GM19240 (cell line): Measurements from ENCODE around the gene FOXA2.

Source experiments
- DNase-seq: peaks from one replicate; pipeline ENCODE4 v3.0.0; 2011; ENCODE audit warnings: low spot score; ENCODE audit not compliant: insufficient read length

The FOXA2 gene

DNA sequence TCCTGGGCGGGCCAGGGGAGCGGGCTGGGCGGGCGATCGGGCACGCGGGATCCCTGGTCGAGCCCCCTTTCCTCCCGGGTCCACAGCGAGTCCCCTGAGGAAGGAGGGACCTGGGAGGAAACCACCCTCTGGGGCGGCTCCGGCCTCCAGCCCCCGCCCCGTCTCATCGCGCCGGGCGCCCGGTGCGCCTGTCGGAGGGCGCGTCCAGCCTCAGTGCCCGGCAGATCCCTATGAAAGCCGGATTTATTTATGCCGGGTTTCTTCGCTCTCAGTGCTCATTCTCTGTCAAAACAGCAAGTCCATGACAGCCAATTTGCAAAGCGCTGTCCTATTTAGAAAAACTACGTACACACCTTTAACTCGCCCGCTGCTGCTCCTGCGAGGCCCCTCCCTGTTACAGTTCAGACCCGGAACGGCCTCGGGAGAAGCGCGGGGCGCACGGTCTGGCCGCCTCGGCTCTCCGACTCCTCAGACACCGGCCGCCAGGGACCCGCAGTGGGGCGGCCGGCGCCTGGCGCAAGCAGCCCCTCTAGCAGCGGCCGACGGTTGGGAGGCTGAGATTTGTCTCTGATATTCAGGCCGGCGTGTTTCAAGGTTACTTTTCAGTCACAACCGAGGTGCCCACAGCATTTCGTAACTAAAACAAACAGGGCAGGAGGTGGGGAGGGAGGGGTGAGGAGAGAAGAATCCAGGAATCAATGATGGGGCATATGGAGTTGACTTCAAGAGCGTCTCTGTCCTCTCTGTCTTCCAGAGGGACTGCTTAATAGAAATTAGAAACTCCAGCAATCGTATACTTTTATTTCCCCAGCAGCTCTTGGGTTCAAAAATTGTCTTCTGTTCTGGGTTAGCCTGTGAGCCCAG is 782 bp upstream of the FOXA2 start:
- DNase-seq: no peak

DNA sequence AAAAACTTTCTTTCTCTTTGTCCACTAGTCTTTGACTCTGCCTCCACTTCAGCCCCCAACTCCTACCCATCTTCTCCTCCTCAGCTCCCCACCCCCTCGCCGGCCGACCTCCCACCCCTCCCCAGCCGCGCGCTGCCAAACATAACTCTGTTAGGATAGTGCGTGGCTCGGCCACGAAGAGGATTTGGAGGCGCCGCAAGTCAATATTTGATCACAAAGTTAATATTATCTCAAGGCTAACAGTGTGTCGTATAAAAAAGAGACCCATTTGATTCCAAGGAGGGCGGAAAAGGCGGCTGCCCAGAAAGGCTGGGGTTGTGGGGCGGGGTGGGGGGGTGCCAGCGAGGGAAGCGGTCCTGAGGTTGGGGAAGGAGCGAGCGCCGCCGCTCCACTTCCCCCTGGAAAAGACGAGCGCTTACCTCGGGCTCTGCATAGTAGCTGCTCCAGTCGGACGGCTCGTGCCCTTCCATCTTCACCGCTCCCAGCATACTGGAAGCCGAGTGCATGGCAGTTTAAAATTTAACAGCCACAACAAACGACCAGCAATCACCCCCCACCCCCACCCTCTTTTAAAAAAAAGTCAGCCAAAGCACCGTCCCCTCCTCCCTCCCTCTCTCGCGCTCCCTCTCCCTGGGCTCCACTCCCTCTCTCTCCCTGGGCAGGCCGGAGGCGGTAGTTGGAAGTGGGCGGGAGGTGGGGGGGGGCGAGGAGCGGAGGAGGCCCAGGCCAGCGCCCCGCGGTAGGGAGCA is 425 bp downstream of the FOXA2 start:
- no peak for DNase-seq

DNA sequence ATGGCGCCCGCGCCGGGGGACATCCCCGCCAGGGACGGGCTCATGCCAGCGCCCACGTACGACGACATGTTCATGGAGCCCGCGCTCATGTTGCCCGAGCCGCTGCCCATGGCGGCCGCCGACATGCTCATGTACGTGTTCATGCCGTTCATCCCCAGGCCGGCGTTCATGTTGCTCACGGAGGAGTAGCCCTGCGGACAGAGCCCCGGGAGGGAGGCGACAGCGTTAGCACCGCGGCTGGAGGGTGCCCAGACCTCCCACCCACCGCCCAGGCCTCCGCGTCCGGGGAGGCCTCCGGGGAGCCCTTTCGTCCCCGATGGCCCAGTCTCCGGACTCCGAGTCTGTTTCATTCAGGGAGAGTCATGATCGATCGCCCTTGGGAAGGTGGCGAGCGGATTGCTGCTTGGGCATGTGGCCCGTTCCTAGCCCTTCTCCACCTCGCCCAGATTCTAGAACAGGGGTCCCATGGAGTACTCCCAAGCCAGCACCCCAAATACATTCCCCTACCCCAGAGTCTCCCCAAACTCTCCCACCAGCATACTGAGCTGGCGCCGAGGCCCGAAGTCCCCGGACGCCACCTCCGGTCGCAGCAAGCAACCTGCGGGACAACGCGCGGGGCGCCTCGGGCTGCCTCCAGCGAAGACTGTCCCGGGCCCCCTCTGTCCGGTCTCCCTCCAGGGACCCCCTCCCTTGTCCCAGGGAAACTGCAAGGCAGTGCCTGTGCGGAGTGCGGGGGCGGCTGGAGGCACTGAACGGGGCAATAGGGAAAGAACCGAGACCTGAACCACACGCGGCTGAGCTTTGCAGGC is 1.2 kb downstream of the FOXA2 start:
- DNase-seq: no peak

- DNase-seq: no peak
Observed at GRCh38 chr20:22582386-22582963, 1.9 kb downstream of the FOXA2 start.

DNA sequence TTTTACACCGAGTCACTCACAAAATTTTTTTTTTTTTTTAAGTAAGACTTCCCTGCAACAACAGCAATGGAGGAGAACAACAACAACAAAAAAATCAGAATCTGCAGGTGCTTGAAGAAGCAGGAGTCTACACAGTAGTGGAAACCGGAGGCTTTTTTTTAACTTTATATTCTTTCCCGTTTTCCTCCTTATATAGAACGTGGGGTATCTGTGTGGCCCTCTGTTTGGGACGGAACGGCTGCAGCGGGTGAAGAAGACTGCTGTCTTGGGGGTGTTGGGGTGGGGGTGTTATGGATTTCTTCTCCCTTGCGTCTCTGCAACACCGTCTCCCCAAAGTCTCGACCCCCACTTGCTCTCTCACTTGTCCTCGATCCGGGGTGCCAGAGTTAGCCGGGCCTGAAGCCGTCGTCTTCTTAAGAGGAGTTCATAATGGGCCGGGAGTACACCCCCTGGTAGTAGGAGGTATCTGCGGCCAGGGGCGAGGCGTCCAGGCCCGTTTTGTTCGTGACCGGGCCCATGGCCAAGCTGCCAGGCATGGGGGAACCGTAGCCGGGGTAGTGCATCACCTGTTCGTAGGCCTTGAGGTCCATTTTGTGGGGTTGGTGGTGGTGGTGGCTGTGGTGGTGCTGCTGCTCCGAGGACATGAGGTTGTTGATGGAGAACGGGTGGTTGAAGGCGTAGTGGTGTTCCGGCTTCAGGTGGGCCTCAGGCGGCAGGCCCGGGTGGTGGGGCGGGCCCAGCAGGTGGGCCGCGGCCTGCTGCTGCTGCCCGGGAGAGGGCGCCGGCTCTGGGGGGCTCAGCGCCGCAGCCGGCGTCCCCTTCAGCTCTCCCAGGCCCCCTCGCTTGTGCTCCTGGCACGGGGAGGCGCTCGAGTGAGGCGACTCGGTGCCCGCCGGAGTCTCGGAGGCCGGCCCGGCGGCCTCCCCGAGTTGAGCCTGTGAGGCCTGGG is 2.7 kb downstream of the FOXA2 start:
- DNase-seq: no peak

GRCh38 chr20:22579711-22580697 is 4.4 kb downstream of the FOXA2 start:
- DNase-seq: no peak

- no peak for DNase-seq
Observed at GRCh38 chr20:22579119-22579427, 5.3 kb downstream of the FOXA2 start.

DNA sequence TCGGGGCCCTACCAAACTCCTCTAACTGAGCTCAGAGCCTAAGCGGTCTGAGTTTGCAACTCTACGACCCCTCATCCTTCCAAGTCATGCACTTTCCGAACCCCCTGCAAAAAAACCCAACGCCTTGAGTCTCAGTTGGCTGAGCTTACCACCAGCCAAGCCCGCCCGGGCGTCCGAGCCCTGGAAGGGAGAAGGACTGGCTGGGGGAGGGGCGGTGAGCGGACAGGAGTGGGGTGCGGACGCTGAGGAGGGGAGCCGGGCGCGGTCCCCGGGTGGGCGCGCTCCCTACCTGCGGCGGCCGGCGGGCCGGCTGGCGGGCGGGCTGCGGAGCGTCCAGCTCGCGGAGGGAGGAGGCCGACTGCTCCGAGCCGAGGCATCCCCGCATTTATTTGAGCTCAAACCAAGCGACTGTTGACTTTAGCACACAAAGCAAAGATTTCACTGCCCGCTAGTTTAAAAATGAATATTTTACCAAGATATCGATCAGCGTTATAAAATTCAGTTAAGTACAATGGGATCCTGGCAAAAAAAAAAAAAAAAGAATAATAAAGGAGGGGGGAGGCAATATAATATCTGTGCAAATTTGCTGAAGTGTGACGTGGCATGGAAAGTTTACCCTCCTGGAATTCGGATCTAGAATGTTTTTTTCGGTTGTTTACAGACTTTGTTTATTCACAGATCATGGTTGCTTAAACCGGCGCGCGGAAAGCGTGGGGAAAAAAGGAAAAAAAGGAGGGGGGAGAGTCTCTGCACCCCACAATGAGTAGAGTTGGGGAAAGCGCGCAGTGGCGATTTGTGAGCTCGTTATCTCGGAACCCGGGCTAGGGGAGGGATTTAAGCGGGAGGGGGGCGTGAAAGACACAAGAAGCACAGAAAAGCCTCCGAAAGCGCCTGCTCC is 5.9 kb downstream of the FOXA2 start:
- no peak for DNase-seq

DNA sequence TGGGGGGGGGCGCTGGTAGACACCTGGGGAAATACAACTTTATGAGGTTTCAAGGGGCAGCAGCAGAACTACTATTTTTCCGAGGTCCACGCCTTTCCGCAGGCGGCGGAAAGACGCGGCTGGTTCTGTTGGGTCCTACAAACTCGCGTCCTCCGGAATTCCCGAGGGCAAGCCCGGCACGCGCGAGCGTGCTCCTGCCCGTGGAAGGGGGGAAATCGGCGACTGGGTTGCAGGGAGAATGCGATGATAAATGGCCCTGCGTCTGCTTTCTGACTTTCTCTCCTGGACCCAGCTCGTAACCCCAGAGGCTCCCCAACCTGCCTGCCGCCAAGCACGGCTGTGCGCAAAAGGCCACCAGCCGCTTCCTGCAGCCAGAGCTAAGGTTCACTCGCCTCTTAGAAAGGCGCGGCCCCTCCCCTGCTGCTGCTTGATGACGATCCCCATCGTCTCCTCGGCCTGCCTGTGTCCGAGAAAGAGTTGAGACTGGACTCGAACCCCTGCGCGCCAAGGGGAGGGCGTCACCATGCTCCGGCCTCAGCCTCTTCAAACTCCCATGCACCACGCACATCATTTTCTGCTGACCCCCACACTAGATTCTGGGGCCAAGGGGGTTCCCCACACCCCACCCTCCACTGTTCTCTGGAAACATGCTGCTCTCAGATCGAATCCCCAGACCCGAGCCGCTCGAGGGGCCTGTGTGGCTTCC is 6.7 kb downstream of the FOXA2 start:
- no peak for DNase-seq

GRCh38 chr20:22576733-22577514 is 7.4 kb downstream of the FOXA2 start:
- DNase-seq: no peak

DNA sequence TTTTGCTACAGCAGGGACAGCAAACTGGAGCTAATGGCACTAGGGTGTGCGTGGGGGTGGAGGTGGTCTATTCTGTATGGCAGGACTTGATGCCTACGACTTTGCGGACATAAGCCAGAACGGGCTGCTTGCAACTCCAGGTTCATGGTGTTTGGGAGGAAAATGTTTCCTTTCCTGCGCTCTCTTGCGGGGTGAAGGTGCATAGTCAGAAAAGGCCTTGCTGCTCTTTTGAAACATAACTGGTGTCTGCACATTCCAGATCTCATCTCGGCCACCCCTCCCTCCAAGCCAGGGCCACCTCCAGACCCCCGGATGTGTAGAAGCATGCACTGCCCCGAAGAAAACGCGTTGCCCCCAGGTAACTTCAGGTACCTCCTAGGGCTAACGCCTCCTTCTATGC is 8.1 kb downstream of the FOXA2 start:
- DNase-seq: no peak

DNA sequence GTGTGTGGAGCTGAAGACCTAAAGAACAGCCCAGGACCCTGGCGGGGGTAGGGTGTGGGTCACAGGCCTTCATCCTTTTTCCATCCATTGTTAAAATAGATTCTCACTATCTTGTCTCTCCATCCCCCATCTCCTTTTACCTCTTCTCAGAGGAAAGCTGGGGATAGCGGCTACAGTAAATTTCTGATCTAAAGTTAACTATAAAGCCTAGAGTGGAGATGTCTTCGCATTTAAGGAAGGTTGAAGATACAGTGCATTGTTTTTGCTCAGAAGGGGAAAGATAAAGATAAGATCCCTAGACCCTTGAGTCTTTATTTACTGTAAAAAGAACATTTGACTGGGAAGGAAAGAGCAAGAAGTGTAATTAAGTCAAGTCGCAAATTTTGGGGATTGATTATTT is 8.6 kb downstream of the FOXA2 start:
- no peak for DNase-seq

DNA sequence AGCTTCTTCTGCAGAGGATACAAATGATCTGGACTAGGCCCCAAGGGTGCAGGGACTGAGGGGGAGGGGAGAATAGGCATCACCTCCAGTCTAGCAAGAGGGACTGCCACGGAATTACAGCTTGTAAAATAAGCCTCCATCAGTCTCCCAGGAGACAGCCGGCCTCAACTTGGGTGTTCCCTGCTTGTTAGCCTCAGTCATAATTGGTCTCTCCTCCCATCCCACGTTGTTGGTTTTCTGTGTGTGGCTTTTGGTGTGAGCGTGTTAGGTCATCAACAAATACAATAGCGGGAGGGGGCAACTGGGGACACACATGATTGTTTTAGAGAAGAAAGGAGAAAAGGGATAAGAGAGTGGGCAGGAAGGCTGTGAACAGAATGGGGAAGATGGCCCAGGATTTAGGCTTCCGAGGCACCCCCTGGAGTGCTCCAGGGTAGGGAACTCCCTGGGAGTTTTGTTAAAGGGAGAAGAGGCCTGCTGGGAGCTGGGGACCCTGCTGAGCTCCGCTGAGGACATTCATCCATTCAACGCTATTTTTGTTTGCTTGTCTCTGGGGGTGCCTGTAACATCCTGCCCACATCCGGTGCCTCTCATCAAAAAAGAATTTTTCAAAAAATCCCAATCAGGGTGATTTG is 9.2 kb downstream of the FOXA2 start:
- DNase-seq: no peak

- DNase-seq: no peak
Observed at GRCh38 chr20:22574545-22575086, 9.8 kb downstream of the FOXA2 start.

GRCh38 chr20:22572491-22572890 is 11.9 kb downstream of the FOXA2 start:
- DNase-seq: no peak

- DNase-seq: no peak
Observed at GRCh38 chr20:22572023-22572422, 12.3 kb downstream of the FOXA2 start.
